Tibial nerve (tissue), 4 donors: ENCODE measurements around the gene TPSB2. TPM values are rescaled to one million over a fixed set of nuclear protein-coding genes. Genes with fewer than 3 reads are reported as not detected.
"Not testable (repeated sequence)": the region's sequence is repeated elsewhere in the genome, so short reads cannot be mapped to it uniquely, and the experiment has no call there.

ENCODE experiments used
- DNase-seq, 2 donors: peaks; one replicate each; pipeline ENCODE4 v3.0.0-alpha.2; 2019; ENCODE audit warnings: low spot score in 2 of 2
- H3K27ac ChIP-seq, 4 donors: fragments of 200-600 bp; sonication (generic) in 3 of 4; one replicate each; pipeline ENCODE4 v1.5.1; 2017 to 2019; ENCODE audit warnings: mild to moderate bottlenecking in 1 of 4
- H3K27me3 ChIP-seq, 2 donors: fragments of 200-600 bp; sonication (generic) in 1 of 2; one replicate each; pipeline versions ENCODE4 v1.5.1 to v1.6.0; 2017 to 2019
- H3K36me3 ChIP-seq, 3 donors: fragments of 200-600 bp; sonication (generic); one replicate each; pipeline ENCODE4 v1.5.1; 2018 to 2019
- H3K4me1 ChIP-seq, 4 donors: fragments of 200-600 bp; sonication (generic) in 3 of 4; one replicate each; pipeline ENCODE4 v1.5.1; 2017 to 2019
- H3K4me3 ChIP-seq, 4 donors: fragments of 200-600 bp; sonication (generic) in 3 of 4; one replicate each; pipeline ENCODE4 v1.5.1; 2017 to 2019; ENCODE audit warnings: mild to moderate bottlenecking in 1 of 4, moderate library complexity in 1 of 4
- H3K9me3 ChIP-seq, 4 donors: fragments of 200-600 bp; sonication (generic) in 3 of 4; one replicate each; pipeline ENCODE4 v1.5.1; 2017 to 2019
- EP300 ChIP-seq, 2 donors: sonication (generic); formaldehyde crosslinking; IDR thresholded peaks; one replicate each; pipeline ENCODE4 v1.6.1; 2017; ENCODE audit warnings: antibody characterized with exemption in 2 of 2, mild to moderate bottlenecking in 1 of 2
- POLR2A ChIP-seq, 2 donors: fragments of 450-650 bp; IDR thresholded peaks; one replicate each; pipeline ENCODE4 v1.6.1; 2017; ENCODE audit warnings: antibody characterized with exemption in 2 of 2, mild to moderate bottlenecking in 2 of 2, moderate library complexity in 2 of 2
- WGBS, 2 donors: methylation state at CpG; one replicate each; pipeline ENCODE4 v1.1.5; 2018; 5-methylcytosine and 5-hydroxymethylcytosine counted together
- total RNA-seq, 4 donors: library from RNA; depleted of rRNA; stranded (reverse); fragments of >200 nt; gene quantifications; one replicate each; pipeline ENCODE4 v1.1.0, GENCODE V29; 2016
- TF ChIP-seq, protein P1 (sequence below), 5 experiments: fragments of 200-600 bp in 3 of 5; fragments of 450-650 bp in 2 of 5; sonication (generic) in 3 of 5; IDR thresholded peaks; one replicate each; pipeline ENCODE4 v1.5.1; 2016 to 2019; ENCODE audit warnings: antibody characterized with exemption in 5 of 5, mild to moderate bottlenecking in 3 of 5, moderate library complexity in 2 of 5

Gene TPSB2
- total RNA-seq, 4 donors from 2014 or later = 14.7 to 59.0 (median 29.1) TPM

DNA sequence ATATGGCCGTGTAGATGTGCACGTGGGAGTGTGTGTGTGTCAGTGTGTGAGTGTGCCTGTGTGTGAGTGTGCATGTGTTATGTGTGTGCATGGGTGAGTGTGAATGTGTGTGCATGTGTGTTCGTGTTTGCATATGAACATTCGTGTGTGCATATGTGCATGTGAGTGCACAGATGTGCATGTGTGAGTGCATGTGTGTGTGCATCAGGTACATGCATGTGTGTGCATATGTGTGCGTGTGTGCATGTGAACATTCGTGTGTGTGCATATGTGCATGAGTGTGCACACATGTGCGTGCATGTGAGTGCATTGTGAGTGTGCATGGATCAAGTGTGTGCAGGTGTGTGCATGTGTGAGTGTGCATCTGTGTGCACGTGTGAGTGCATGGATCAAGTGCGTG, 8.0 kb upstream of the TPSB2 start:
- H3K4me1 ChIP-seq = no peaks in the 10 kb centered on the region
- no peak overlapping the region for H3K4me3 ChIP-seq
- H3K27me3 ChIP-seq = peaks cover 0 to 5% of the 10 kb centered on the region in 2 donors
- WGBS, 2 donors = 83% methylated on average over 9 of the region's 9 CpGs
- TF ChIP-seq POLR2A (IDR thresholded peaks at IDR 0.05) (no peak), EP300 (IDR thresholded peaks at IDR 0.05) (no peak)
- TF ChIP-seq, protein P1, sequence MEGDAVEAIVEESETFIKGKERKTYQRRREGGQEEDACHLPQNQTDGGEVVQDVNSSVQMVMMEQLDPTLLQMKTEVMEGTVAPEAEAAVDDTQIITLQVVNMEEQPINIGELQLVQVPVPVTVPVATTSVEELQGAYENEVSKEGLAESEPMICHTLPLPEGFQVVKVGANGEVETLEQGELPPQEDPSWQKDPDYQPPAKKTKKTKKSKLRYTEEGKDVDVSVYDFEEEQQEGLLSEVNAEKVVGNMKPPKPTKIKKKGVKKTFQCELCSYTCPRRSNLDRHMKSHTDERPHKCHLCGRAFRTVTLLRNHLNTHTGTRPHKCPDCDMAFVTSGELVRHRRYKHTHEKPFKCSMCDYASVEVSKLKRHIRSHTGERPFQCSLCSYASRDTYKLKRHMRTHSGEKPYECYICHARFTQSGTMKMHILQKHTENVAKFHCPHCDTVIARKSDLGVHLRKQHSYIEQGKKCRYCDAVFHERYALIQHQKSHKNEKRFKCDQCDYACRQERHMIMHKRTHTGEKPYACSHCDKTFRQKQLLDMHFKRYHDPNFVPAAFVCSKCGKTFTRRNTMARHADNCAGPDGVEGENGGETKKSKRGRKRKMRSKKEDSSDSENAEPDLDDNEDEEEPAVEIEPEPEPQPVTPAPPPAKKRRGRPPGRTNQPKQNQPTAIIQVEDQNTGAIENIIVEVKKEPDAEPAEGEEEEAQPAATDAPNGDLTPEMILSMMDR (IDR thresholded peaks at IDR 0.05) = no peak
- DNase-seq = no peak
- H3K27ac ChIP-seq = no peak overlapping the region
- H3K36me3 ChIP-seq = no peaks in the 10 kb centered on the region
- no peaks in the 10 kb centered on the region for H3K9me3 ChIP-seq

DNA sequence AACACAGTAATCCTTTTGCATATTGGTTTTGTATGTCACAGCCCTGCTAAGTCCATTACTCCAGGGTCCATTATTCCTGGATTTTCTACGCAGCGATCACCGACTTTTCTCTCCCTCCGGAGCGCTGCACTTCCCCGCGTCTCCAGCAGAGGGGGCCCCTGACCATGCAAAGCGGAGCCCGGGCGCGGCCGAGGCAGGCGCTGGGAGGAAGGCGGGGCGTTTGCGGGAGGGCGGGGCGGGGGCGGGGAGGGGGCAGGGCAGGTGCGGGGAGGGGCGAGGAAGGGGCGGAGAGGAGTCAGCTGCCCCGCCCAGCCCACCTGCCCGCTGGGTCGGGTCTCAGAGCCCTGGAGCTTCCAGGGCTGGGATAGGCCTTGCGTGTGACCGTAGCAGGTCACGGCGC, 6.7 kb upstream of the TPSB2 start:
- not testable (repeated sequence) for H3K4me1 ChIP-seq, H3K27me3 ChIP-seq, H3K36me3 ChIP-seq, H3K9me3 ChIP-seq, DNase-seq, H3K4me3 ChIP-seq, H3K27ac ChIP-seq
- WGBS, 2 donors = no CpG with 5 or more reads among the region's 29 CpGs

DNA sequence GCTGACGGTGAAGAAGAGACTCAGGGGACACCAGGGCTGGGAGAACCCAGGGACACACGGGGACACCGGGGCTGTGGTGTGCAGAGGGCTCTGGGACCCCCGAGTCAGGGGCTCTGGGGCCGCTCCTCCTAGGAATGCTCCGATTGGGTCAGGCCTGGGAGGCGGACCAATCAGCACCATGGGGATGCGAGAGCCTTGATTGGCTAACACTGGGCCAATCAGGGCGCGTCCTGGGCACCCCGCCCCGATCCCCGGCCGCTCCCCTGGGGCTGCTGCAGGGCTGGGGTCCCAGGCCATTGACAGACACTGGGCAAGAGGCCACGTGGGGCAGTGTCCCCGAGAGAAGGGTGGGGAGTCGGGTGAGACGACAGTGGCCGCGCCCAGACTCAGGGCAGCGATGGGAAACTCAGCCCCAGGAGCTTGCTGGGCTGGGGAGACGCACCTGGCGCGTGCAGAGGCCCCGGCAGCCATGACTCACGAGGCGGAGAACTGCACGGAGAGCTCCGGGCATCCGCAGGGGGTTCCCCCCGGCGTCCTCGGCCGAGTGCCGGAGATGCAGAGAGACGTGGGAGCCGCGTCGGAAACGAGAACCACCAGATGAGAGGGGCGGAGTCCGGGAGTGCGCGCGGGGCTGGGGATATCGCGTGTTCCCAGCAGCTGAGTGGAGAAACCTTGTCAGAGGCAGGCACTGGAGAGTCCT, 2.2 kb upstream of the TPSB2 start:
- H3K36me3 ChIP-seq, H3K27me3 ChIP-seq, H3K9me3 ChIP-seq, H3K27ac ChIP-seq, H3K4me3 ChIP-seq, DNase-seq, H3K4me1 ChIP-seq: not testable (repeated sequence)
- WGBS, 2 donors = no CpG with 5 or more reads among the region's 47 CpGs

GRCh38 chr16:1231301-1231700, 1.3 kb upstream of the TPSB2 start:
- not testable (repeated sequence) for H3K36me3 ChIP-seq, H3K27me3 ChIP-seq, H3K4me3 ChIP-seq, H3K4me1 ChIP-seq, DNase-seq, H3K27ac ChIP-seq, H3K9me3 ChIP-seq
- WGBS, 2 donors = 83% methylated on average over 3 of the region's 7 CpGs; no CpG with 5 or more reads in 1 of the 2 donors

DNA sequence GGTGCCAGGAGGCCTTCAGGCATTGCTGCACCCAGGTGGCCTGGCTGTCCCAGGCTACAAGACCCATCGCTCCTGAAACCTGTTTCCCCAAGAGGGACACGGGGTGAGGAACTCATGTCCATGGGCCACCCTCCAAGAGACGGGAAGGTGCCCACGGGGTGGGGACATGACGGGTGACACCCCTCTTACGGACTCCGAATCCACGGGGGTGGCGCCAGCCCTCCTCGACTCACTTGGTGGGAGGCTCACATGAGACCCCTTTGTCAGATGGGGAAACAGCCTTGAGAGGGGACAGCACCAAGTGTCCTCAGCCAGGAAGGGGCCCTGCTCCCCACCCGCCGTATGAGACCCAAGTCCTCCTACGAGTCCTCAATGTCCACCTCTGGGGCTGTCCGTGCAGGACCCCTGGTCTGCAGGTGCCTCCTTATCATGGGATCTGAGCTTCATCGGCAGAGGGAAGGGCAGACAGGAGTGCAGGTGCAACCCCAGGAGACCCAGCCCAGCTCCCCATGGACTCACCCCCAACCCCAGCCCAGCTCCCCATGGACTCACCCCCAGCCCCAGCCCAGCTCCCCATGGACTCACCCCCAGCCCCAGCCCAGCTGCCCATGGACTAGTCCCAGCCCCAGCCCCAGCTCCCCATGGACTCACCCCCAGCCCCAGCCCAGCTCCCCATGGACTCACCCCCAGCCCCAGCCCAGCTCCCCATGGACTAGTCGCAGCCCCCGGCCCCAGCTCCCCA, 658 bp upstream of the TPSB2 start:
- WGBS, 2 donors = 86% methylated on average over 11 of the region's 17 CpGs; no CpG with 5 or more reads in 1 of the 2 donors
- not testable (repeated sequence) for H3K36me3 ChIP-seq, DNase-seq, H3K27me3 ChIP-seq, H3K27ac ChIP-seq, H3K4me3 ChIP-seq, H3K4me1 ChIP-seq, H3K9me3 ChIP-seq

GRCh38 chr16:1229476-1229875, 508 bp downstream of the TPSB2 start:
- not testable (repeated sequence) for H3K4me1 ChIP-seq, H3K27ac ChIP-seq, DNase-seq, H3K27me3 ChIP-seq, H3K4me3 ChIP-seq, H3K9me3 ChIP-seq, H3K36me3 ChIP-seq
- WGBS, 2 donors = no CpG with 5 or more reads among the region's 13 CpGs

DNA sequence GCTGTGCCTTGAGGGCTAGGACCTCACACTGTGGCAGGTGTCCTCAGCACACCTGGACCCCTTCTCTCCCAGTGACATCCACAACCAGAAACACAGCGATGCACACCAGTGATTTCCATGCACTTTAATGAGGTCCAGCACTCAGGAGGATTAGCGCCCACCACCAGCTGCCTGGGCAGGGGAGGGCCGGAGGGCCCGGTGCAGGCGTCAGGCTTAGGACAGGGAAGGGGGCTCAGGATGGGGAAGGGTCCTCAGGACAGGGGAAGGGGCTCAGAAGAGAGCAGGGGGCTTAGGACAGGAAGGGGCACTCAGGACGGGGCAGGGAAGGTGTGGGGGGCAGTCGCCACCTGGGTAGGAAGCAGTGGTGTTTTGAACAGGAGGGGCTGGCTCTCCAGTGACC, 1.8 kb downstream of the TPSB2 start:
- H3K4me1 ChIP-seq, H3K4me3 ChIP-seq, H3K9me3 ChIP-seq, DNase-seq, H3K36me3 ChIP-seq, H3K27me3 ChIP-seq, H3K27ac ChIP-seq: not testable (repeated sequence)
- 51 to 67% methylated on average over 4 to 7 of the region's 7 CpGs for WGBS, 2 donors

- H3K27me3 ChIP-seq, H3K4me1 ChIP-seq, DNase-seq, H3K36me3 ChIP-seq, H3K27ac ChIP-seq, H3K9me3 ChIP-seq, H3K4me3 ChIP-seq: not testable (repeated sequence)
- 41 to 53% methylated on average over 8 of the region's 14 CpGs for WGBS, 2 donors
These were observed 3.3 kb downstream of the TPSB2 start for GRCh38 chr16:1226692-1227091.

- DNase-seq, H3K9me3 ChIP-seq, H3K36me3 ChIP-seq, H3K4me1 ChIP-seq, H3K27ac ChIP-seq, H3K27me3 ChIP-seq, H3K4me3 ChIP-seq: not testable (repeated sequence)
- WGBS, 2 donors = 26 to 50% methylated on average over 10 to 20 of the region's 24 CpGs
These were observed 4.2 kb downstream of the TPSB2 start for GRCh38 chr16:1225728-1226311.
